Measurements from ENCODE around the gene ZNF445.

The ZNF445 gene

DNA sequence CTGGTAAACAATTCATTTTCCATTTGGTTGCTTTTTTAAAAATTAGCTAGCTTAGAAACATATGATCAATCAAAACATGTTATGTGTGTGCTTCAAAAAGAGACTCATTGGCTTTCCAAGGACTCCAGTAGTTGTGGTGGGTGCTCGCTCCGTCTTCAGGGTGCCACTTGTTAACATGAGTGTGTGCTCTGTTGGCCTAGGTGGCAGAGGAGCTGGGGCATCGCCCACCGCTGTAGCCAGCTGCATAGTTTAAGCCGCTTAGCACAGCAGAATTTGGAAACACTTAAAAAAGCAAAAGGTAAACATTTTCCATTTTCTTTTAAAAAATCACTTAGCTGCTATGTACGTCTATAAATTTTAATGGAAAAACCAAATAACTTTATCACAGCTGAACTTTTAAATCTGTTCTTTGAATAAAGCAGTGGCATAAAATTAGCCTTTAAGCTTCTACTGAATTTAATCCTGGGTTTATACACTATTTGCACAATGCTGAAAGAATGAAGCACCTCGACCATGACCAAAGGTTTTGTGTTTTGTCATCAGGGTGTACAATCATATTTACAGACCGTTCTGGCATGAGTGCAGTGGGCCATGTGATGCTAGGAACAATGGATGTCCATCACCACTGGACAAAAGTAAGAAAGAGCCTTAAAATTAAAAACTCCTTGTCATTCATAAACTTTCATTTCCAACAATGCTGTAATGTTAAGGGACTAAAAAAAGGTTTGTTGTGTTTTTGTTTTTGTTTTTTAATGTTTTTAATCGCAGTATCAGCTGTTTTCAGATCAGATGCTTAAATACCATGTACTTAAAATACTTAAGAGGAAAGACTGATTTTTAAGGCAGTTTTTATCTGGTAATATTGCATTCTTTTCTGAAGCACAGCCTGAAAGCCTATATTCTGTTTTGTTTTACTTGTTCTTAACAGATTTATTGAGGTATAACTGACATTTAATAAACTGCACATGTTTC is 81.0 kb downstream of the ZNF445 start:
- peak; percentile 75 for DNase-seq

DNA sequence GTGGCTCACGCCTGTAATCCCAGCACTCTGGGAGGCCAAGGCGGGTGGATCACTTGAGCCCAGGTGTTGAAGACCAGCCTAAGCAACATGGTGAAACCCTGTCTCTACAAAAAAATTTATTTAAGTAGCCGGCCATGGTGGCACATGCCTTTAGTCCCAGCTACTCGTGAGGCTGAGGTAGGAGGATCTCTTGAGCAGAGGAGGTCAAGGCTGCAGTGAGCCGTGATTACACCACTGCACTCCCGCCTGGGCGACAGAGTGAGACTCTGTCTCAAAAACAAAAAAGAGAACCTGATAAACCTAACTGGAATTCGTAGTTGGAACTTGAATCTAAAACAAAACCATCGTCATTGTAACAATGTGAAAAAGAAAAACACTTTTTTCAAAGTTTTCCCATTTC is 81.8 kb downstream of the ZNF445 start:
- DNase-seq = peak; percentile 1

DNA sequence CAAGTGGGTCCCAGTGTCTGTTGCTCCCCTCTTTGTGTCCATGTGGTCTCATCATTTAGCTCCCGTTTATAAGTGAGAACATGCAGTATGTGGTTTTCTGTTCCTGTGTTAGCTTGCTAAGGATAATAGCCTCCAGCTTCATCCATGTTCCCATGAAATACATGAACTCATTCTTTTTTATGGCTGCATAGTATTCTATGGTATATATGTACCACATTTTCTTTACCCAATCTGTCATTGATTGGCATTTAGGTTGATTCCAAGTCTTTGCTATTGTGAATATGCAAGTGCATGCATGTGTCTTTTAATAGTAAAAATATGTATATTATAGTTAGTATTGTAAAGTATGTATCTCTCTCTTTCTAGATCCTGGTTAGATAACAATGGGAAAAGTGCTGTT is 85.0 kb downstream of the ZNF445 start:
- no peak for DNase-seq

DNA sequence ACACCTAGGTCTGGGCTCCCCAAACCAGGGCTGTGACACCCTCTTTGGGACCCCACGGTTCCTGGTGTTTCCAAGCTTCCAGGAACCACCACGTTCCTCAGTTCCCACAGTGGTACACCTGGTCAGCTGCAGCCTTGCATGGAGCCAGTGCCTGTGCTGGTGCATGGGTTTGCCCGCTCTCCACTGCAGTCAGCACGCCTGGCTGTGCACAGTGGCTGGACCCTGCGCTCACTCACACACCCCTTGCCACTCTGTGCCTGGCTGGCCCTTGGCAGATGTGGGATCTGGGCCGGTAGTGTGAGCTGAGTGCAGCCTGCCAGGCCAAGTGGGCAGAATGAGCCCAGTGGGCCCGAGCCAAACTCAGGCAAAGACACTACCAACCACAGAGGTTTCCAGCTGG is 90.1 kb downstream of the ZNF445 start:
- no peak for DNase-seq

Data from NCI-H69 (cell line).